H1 (cell line): Measurements from ENCODE around the gene TBC1D9B. TPM values are rescaled to one million over a fixed set of nuclear protein-coding genes. Genes with fewer than 3 reads are reported as not detected.

Experiments used
- CTCF ChIA-PET: fragments of 300-600 bp; sonication (Branson Sonifier 250); formaldehyde crosslinking; loops from one replicate; lab custom pipeline; 2021; ENCODE audit not compliant: partially characterized antibody; lab: Charles Lee
- POLR2A ChIA-PET: fragments of 300-600 bp; sonication (Branson Sonifier 250); formaldehyde crosslinking; loops from one replicate; lab custom pipeline; 2021; ENCODE audit warnings: inconsistent platforms; ENCODE audit not compliant: partially characterized antibody; lab: Charles Lee
- DNase-seq, 2 experiments: peaks; one replicate each; pipeline versions ENCODE4 v3.0.0 to v3.0.0-alpha.2; 2010 to 2022; ENCODE audit warnings: low spot score in 2 of 2, low read depth in 1 of 2, mixed read lengths in 1 of 2
- FAIRE-seq: peaks from 2 replicates; lab custom pipeline; 2011; peaks lifted over from hg19 to GRCh38; lab: Jason Lieb, UNC
- H2AFZ ChIP-seq: 2 replicates; pipeline ENCODE4 v1.8.1; 2012; ENCODE audit warnings: low read length, inconsistent platforms
- H2AK5ac ChIP-seq: 2 replicates; pipeline ENCODE4 v1.6.1; 2013; ENCODE audit warnings: low read depth, low read length
- H2BK120ac ChIP-seq: replicated peaks from 2 replicates; pipeline ENCODE3; 2013; ENCODE audit warnings: low read depth, low read length, inconsistent platforms
- H2BK12ac ChIP-seq: 2 replicates; pipeline ENCODE4 v1.6.1; 2013; ENCODE audit warnings: low read depth, low read length
- H2BK15ac ChIP-seq: 2 replicates; pipeline ENCODE4 v1.6.1; 2013; ENCODE audit warnings: low read length
- H2BK20ac ChIP-seq: 2 replicates; pipeline ENCODE4 v1.6.1; 2013; ENCODE audit warnings: low read length
- H2BK5ac ChIP-seq: 2 replicates; pipeline ENCODE4 v1.6.1; 2013; ENCODE audit warnings: low read depth, low read length
- H3K14ac ChIP-seq: 2 replicates; pipeline ENCODE4 v1.6.1; 2013; ENCODE audit warnings: inconsistent platforms; ENCODE audit not compliant: insufficient read length
- H3K18ac ChIP-seq: 2 replicates; pipeline ENCODE4 v1.6.1; 2013; ENCODE audit warnings: low read length; ENCODE audit errors: extremely low read depth
- H3K23ac ChIP-seq: 2 replicates; pipeline ENCODE4 v1.6.1; 2013; ENCODE audit warnings: inconsistent platforms; ENCODE audit not compliant: insufficient read length
- H3K23me2 ChIP-seq: 2 replicates; pipeline ENCODE4 v1.6.1; 2013; ENCODE audit warnings: low read depth, low read length
- H3K27ac ChIP-seq: 2 replicates; pipeline ENCODE4 v1.6.1; 2011; ENCODE audit warnings: low read depth, low read length, inconsistent platforms
- H3K27me3 ChIP-seq, 4 experiments: replicated peaks in 1 of 4; 1 replicate in 1 of 4; 2 replicates in 3 of 4; pipeline versions ENCODE4 v1.6.1 to v1.8.1; 2011 to 2013; ENCODE audit warnings: low read length in 3 of 4, mild to moderate bottlenecking in 3 of 4, inconsistent platforms in 2 of 4, mixed read lengths in 2 of 4, moderate library complexity in 1 of 4; ENCODE audit not compliant: control insufficient read depth in 3 of 4, insufficient read depth in 3 of 4; ENCODE audit errors: extremely low read depth in 1 of 4
- H3K36me3 ChIP-seq, 4 experiments: 2 replicates each; pipeline versions ENCODE4 v1.6.1 to v1.8.1; 2011 to 2013; ENCODE audit warnings: mild to moderate bottlenecking in 4 of 4, low read length in 3 of 4, moderate library complexity in 2 of 4, control low read depth in 1 of 4, inconsistent platforms in 1 of 4; ENCODE audit not compliant: insufficient read depth in 4 of 4, control insufficient read depth in 2 of 4
- H3K4ac ChIP-seq: replicated peaks from 2 replicates; pipeline ENCODE3; 2013; ENCODE audit warnings: low read length, low read depth, mixed read lengths, inconsistent platforms; ENCODE audit not compliant: insufficient read length
- H3K4me1 ChIP-seq, 4 experiments: replicated peaks in 1 of 4; 1 replicate in 1 of 4; 2 replicates in 3 of 4; pipeline versions ENCODE4 v1.6.1 to v1.8.1; 2011 to 2013; ENCODE audit warnings: low read length in 3 of 4, inconsistent platforms in 2 of 4, mixed read lengths in 1 of 4; ENCODE audit not compliant: insufficient read depth in 4 of 4, control insufficient read depth in 3 of 4
- H3K4me2 ChIP-seq, 2 experiments: 2 replicates each; pipeline versions ENCODE4 v1.6.1 to v1.8.1; 2011 to 2013; ENCODE audit warnings: low read depth in 2 of 2, low read length in 2 of 2, control low read depth in 1 of 2, inconsistent platforms in 1 of 2, mild to moderate bottlenecking in 1 of 2; ENCODE audit not compliant: insufficient read depth in 1 of 2
- H3K4me3 ChIP-seq, 4 experiments: fragments of 200-600, 300-600 bp in 1 of 4; sonication (generic), shearing (Covaris generic), sonication (Bioruptor Twin) in 1 of 4; 2 replicates each; pipeline versions ENCODE4 v1.5.1 to v1.8.1; 2011 to 2016; ENCODE audit warnings: low read length in 4 of 4, low read depth in 3 of 4, control low read depth in 2 of 4, inconsistent platforms in 2 of 4, mild to moderate bottlenecking in 2 of 4, mixed read lengths in 1 of 4, moderate library complexity in 1 of 4; ENCODE audit not compliant: insufficient read depth in 2 of 4; ENCODE audit errors: extremely low read depth in 1 of 4
- H3K56ac ChIP-seq: replicated peaks from 2 replicates; pipeline ENCODE3; 2013; ENCODE audit warnings: low read depth, mild to moderate bottlenecking, mixed read lengths, low read length, inconsistent platforms; ENCODE audit not compliant: insufficient read length
- H3K79me1 ChIP-seq: 2 replicates; pipeline ENCODE4 v1.6.1; 2013; ENCODE audit warnings: low read depth, low read length, control low read depth
- H3K79me2 ChIP-seq, 2 experiments: 2 replicates each; pipeline versions ENCODE4 v1.6.1 to v1.8.1; 2012 to 2013; ENCODE audit warnings: low read length in 2 of 2, mild to moderate bottlenecking in 2 of 2, inconsistent platforms in 1 of 2; ENCODE audit not compliant: insufficient read depth in 2 of 2, control insufficient read depth in 1 of 2
- H3K9ac ChIP-seq, 4 experiments: replicated peaks in 1 of 4; 1 replicate in 1 of 4; 2 replicates in 3 of 4; pipeline versions ENCODE4 v1.6.1 to v1.8.1; 2011 to 2013; ENCODE audit warnings: low read depth in 3 of 4, low read length in 3 of 4, control low read depth in 2 of 4, mild to moderate bottlenecking in 2 of 4, moderate library complexity in 2 of 4, inconsistent platforms in 1 of 4; ENCODE audit errors: extremely low read depth in 1 of 4
- H3K9me3 ChIP-seq, 2 experiments: 2 replicates each; pipeline versions ENCODE4 v1.6.1 to v1.8.1; 2012 to 2013; ENCODE audit warnings: mild to moderate bottlenecking in 2 of 2, moderate library complexity in 2 of 2, control low read depth in 1 of 2, inconsistent platforms in 1 of 2, low read depth in 1 of 2, low read length in 1 of 2, mixed read lengths in 1 of 2; ENCODE audit not compliant: insufficient read depth in 2 of 2
- H4K20me1 ChIP-seq, 2 experiments: replicated peaks in 1 of 2; 2 replicates each; pipeline versions ENCODE3 to v1.8.1; 2011 to 2013; ENCODE audit warnings: inconsistent platforms in 2 of 2, low read length in 2 of 2, mild to moderate bottlenecking in 1 of 2; ENCODE audit not compliant: insufficient read depth in 2 of 2, control insufficient read depth in 1 of 2
- H4K5ac ChIP-seq: 2 replicates; pipeline ENCODE4 v1.6.1; 2013; ENCODE audit warnings: low read length, low read depth, mixed read lengths, inconsistent platforms; ENCODE audit not compliant: insufficient read length
- H4K8ac ChIP-seq: 2 replicates; pipeline ENCODE4 v1.8.0; 2013; ENCODE audit warnings: mild to moderate bottlenecking, moderate library complexity, low read length, inconsistent platforms; ENCODE audit not compliant: insufficient read depth; ENCODE audit errors: extremely low read depth
- H4K91ac ChIP-seq: replicated peaks from 2 replicates; pipeline ENCODE3; 2013; ENCODE audit warnings: low read length, mixed read lengths, inconsistent platforms; ENCODE audit not compliant: insufficient read length
- SIN3A ChIP-seq, 2 experiments: IDR thresholded peaks in 1 of 2; conservative IDR thresholded peaks in 1 of 2; 2 replicates each; pipeline ENCODE4 v1.6.1; 2011 to 2012; ENCODE audit warnings: low read length in 2 of 2, improper control_type of control experiment in 1 of 2, low read depth in 1 of 2, mild to moderate bottlenecking in 1 of 2
- TAF7 ChIP-seq: optimal IDR thresholded peaks from 2 replicates; pipeline ENCODE3; 2011; ENCODE audit warnings: low read depth, mild to moderate bottlenecking, inconsistent platforms, low read length, moderate library complexity, borderline replicate concordance
- WGBS, 2 experiments: shearing (Covaris generic) in 1 of 2; methylation state at CpG; one replicate each; pipeline versions ENCODE4 v1.1.6 to v1.1.7; 2013 to 2015; ENCODE audit warnings: low lambda C conversion rate in 2 of 2, mixed read lengths in 2 of 2, inconsistent platforms in 1 of 2, low coverage in 1 of 2, missing lambda C conversion rate in 1 of 2; ENCODE audit not compliant: insufficient replicate concordance in 2 of 2, insufficient coverage in 1 of 2, insufficient read length in 1 of 2; ENCODE audit errors: extremely low coverage in 1 of 2, missing lambda C conversion rate in 1 of 2; 5-methylcytosine and 5-hydroxymethylcytosine counted together
- polyA plus RNA-seq, 7 experiments: library from polyadenylated mRNA; depleted of rRNA in 3 of 7; stranded (reverse) in 5 of 7; unstranded in 2 of 7; fragments of >200 nt in 5 of 7; fragments of 200-250 nt in 2 of 7; gene quantifications; 1 replicate in 5 of 7; 2 replicates in 1 of 7; 4 replicates in 1 of 7; pipeline versions ENCODE4 v1.2.1 to v1.2.3, GENCODE V29; 2011 to 2013; ENCODE audit warnings: missing spikeins in 2 of 7, mixed read lengths in 2 of 7
- total RNA-seq: library from RNA; stranded (reverse); fragmentation: NEBNext Ultra II Directional; extraction: Animal tissue kit (Norgen Biotek cat#: 25700); gene quantifications from 2 replicates; pipeline ENCODE4 v1.2.1, GENCODE V29; 2021
- TF ChIP-seq, protein P1 (sequence below): IDR thresholded peaks from 2 replicates; pipeline ENCODE4 v1.6.1; 2012; ENCODE audit warnings: low read length, inconsistent platforms

Gene TBC1D9B
- total and polyA plus RNA-seq, 2 of the 8 experiments (the other 6 are each of a cell fraction or from before 2014, with no cell fraction given): 33.6 to 57.1 TPM

DNA sequence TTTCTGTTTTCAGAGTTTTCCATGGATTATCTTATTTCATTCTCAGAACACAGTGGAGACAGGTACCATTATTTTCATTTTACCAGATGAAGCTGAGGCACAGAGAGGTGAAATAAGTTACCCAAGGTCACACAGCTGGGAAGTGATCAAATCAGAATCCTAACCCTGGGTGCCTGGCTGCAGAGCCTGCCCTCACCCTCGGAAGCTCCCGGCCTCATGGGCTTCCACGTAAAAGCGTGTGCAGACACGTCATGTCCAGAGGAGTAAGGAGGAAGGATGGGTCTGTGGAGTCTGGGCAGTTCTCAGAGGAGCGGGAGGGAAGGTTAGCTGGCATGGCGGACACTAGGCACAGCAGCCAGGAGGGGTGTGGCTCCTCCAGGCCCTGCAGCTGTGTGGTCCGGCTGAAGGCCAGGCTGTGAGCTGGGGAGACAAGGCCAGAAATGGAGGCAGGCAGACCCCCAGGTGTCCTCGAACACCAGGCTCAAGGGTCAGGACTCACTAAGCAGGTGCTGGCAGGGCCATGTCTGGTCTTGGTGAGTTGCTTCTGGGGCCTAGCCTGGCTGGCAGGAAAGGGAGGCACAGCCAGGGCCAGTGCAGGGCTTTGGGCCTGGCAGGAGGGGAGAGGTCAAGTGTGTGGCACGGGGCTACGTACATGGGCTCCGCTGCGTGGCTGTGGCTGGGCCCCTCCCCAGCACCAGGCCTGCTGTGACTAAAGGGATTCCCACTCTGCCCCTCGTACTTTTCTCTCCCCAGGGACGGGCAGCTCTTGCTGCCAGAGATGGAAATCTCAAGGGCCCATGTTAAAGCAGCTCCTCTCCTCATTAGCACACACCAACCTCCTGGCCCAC is 5.6 kb downstream of the TBC1D9B start:
- H3K18ac ChIP-seq: no peak overlapping the region
- no peak overlapping the region for H4K8ac ChIP-seq
- no peak overlapping the region for H4K91ac ChIP-seq
- FAIRE-seq (no peak), DNase-seq (no peak)
- peak overlapping the region; percentile 53 for H3K4ac ChIP-seq
- H3K23me2 ChIP-seq: peaks cover 3% of the 10 kb centered on the region; the same call in 1 of the 2 replicates
- H3K27ac ChIP-seq: no peak overlapping the region
- no peak overlapping the region for H2AK5ac ChIP-seq
- peaks cover 0 to 2% of the 10 kb centered on the region in 2 experiments; a peak in 1 of 4 replicates for H3K79me2 ChIP-seq
- peak overlapping the region; percentile 75; the same call in 1 of the 2 replicates for H2BK5ac ChIP-seq
- H3K36me3 ChIP-seq: peaks cover 3 to 21% (median 5%) of the 10 kb centered on the region in 4 experiments; a peak in 6 of 8 replicates
- H2BK15ac ChIP-seq: no peak overlapping the region
- peaks cover 0 to 5% (median 4%) of the 10 kb centered on the region in 4 experiments; a peak in 5 of 7 replicates for H3K4me1 ChIP-seq
- H3K9me3 ChIP-seq: no peaks in the 10 kb centered on the region
- no peak overlapping the region for H2BK20ac ChIP-seq
- no peak overlapping the region for H4K5ac ChIP-seq
- H3K79me1 ChIP-seq: peaks cover 6% of the 10 kb centered on the region
- no peak overlapping the region for H2BK12ac ChIP-seq
- H2AFZ ChIP-seq: no peak overlapping the region
- peaks cover 0 to 15% of the 10 kb centered on the region in 2 experiments for H4K20me1 ChIP-seq
- no peak overlapping the region for H3K4me2 ChIP-seq
- TF ChIP-seq SIN3A (conservative IDR thresholded peaks at IDR 0.05 in 1 of 2, IDR thresholded peaks at IDR 0.05 in 1 of 2; ENCODE audit: low read depth in 1 of 2, low read length in 2 of 2) (no peak), TAF7 (no peak)
- TF ChIP-seq, protein P1, sequence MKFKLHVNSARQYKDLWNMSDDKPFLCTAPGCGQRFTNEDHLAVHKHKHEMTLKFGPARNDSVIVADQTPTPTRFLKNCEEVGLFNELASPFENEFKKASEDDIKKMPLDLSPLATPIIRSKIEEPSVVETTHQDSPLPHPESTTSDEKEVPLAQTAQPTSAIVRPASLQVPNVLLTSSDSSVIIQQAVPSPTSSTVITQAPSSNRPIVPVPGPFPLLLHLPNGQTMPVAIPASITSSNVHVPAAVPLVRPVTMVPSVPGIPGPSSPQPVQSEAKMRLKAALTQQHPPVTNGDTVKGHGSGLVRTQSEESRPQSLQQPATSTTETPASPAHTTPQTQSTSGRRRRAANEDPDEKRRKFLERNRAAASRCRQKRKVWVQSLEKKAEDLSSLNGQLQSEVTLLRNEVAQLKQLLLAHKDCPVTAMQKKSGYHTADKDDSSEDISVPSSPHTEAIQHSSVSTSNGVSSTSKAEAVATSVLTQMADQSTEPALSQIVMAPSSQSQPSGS: no peak
- H3K56ac ChIP-seq: no peak overlapping the region
- no peak overlapping the region for H3K4me3 ChIP-seq
- CTCF ChIA-PET: interaction anchor here (0.6 to 3.8 kb wide), 4 partner anchors 9 to 171 kb away, joined by 4 to 13 read pairs (median 6); no protein-coding TSS in a partner anchor
- H3K23ac ChIP-seq: no peak overlapping the region
- H3K9ac ChIP-seq: no peak overlapping the region; a peak in 1 of 7 replicates
- POLR2A ChIA-PET: interaction anchor here (0.8 to 0.9 kb wide), 3 partner anchors 10 to 80 kb away, joined by 3 to 4 read pairs (median 3); no protein-coding TSS in a partner anchor
- WGBS, 2 experiments: 90% methylated on average over 12 of the region's 15 CpGs; no CpG with 5 or more reads in 1 of the 2 experiments
- peaks cover 0 to 4% (median 0%) of the 10 kb centered on the region in 4 experiments; a peak in 1 of 7 replicates for H3K27me3 ChIP-seq
- no peak overlapping the region for H3K14ac ChIP-seq
- H2BK120ac ChIP-seq: no peak overlapping the region
